ENCODE data around the gene SH2D3C.

The SH2D3C gene

DNA sequence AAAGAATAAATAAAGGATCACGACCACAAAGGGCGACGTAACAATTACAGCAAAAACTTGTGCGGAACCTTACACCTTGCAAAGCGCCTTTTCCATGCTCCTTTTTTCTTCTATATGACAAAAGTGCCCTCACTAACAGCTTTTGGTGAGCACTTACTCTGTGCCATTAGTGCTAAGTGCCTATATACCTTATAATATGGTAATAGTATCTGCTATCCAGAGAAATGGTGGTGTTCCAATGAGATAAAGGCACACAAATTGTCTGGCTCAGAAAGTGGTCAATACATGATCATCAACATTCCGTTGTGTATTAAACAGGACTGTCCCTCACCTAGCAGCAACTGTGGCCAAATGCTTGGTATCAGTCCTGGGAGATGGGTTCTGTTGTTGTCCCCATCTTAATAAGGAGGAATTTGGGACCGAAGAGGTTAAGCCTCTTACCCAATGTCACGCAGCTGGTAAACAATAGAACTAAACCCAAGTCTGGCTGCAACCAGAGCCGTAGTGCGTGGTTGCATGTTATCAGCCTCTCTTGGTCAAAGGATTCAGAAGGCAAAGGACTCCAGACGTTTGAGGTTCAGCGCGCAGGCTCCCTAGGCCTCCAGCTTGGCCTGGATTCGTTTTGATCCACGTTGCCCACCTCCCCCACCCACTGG, 42.8 kb downstream of the SH2D3C start:
- DNase-seq: no peak

DNA sequence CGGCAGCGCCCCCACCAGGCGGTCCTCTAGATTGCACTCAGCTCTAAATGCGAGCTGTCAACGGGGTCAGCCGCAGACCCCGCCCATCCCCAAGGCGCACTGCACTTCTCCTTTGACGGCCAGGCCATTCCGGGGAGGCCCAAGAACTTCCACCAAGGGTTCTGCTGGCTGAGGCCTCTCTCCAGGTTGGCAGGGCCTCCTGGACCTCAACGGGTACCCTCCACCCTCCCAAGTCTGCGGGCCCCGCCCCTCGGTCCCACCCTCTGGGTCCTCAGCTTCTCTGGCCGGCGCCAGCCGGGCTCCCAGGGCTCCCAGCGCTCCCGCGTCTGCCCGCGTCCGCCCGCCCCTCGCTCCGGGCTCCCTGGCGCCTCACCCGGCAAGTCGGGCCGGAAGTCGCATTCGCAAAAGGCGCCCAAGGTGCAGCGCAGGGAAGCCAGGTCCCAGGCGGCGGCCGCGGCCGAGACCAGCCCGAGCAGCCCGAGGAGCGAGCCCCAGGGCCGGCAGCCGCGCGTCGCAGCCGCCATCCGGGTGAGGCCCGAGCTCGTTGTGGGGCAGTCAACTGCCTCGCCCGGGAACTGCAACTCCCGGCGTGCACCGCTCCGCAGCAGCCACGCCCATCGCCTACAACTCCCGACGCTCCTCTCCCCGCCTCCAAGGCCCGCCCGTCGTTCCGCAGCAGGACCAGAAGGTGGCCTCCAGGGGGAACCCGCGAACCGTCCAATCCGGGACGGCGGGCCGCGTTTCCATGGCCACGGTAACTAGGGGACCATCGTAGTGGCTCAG, 43.5 kb downstream of the SH2D3C start, which contains the start of gene TOR2A:
Gene TOR2A (minus strand): TSS at position 548 of the 783 bp plus-strand sequence. CDS start 24 bp downstream, at position 524.
- peak; percentile 88 for DNase-seq

GRCh38 chr9:127734247-127734746, 44.2 kb downstream of the SH2D3C start:
- no peak for DNase-seq

DNA sequence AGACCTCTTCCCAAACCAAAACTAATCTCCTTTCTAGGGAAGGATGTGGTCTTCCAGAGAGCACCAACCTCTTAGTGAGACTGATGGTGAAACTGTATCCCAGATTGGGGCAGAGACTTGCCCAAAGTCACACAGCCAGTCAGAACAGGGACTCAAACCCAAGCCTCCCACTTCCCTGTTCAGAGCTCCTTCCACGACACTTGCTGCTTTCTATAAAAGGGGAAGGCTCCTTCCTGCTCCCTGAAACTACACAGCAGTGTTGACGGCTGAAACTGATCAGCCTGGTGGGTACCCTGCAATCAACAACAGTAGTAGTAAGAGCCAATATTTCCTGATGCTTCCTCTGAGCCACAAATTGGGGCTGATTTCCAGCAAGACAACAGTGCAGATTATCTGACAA, 44.9 kb downstream of the SH2D3C start:
- no peak for DNase-seq

DNA sequence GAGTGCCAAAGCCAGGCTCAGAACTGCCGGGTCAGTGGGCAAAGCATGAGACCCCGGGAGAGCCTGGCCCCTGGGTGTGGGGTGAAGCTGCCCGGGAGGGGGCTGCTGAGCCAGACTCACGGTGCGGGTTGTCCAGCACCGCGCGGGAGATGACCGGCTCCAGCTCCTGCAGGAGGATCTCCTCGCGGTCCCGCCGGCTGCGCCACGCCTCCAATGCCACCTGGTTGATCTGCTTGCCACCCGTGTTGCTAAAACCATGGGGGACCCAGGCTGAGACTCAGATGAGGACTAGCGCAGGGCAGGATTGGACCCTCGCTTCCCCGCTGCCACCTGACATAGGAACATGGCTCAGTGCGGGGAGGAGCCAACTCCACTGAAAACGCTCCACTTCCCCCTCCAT, 46.0 kb downstream of the SH2D3C start:
- no peak for DNase-seq

DNA sequence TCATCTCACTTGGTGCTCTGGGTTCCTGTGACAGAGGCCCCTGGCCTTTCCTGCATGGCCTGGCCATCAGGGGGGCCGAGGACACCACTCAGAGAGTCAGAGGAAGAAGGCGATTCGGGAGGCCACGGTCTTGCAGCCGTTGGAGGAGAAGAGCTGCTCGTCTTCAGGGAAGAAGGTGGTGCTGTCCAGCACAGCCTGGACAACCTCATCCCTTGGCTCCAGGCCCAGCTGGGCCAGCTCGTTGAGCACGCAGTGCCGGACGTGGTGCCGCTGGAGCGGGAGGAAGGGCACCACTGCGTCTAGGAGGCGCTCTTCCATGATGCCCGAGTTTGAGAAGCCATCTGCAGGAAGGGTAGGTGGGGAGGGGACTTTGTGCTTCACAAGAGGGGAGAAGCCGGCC, 46.5 kb downstream of the SH2D3C start:
- DNase-seq: no peak

DNA sequence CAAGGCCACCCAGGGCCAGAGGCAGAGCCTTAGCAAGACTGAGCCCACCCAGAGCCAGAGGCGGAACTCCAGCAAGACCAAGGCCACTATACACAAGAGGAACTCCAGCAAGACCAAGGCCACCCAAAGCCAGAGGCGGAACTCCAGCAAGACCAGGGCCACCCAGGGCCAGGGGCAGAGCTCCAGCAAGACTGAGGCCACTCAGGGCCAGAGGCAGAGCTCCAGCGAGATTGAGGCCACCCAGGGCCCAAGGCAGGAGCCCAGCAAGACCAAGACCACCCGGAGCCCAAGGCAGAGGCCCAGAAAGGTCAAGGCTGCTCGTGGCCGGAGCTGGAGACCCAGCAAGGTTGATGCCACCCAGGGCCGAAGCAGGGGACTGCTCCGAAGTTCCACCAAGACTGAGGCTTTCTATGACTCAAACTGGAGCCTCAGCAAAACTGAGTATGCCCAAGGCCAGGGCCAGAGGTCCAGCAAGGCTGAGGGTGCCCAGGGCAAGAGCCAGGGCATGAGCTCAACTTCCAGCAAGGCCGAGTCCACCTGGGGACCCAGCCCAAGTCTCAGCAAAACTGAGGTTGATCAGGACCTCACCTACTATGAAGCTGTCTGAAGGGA, 47.6 kb downstream of the SH2D3C start:
- DNase-seq: no peak

GRCh38 chr9:127730262-127730661, 48.2 kb downstream of the SH2D3C start:
- DNase-seq: no peak

GRCh38 chr9:127729522-127730256, 48.8 kb downstream of the SH2D3C start:
- DNase-seq: no peak

DNA sequence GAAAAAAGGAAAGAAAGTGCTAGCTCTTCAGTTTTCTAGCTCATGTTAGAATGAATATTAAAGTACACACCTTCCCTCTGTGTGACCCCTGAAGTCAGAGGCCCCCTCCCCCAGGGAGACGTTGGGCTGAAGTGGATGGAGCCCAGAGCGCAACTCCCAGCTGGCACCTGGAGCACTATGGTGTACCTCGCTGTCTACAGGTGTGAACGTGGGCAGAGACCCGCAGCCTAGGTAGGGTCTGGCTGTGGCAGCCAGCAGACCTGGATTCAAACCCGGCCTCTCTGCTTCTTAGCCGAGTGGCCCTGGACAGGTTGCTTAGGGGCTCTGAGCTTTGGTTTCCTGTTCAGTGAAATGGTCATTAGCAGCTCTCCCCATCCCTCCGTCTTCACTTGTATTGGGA, 49.7 kb downstream of the SH2D3C start:
- no peak for DNase-seq

DNA sequence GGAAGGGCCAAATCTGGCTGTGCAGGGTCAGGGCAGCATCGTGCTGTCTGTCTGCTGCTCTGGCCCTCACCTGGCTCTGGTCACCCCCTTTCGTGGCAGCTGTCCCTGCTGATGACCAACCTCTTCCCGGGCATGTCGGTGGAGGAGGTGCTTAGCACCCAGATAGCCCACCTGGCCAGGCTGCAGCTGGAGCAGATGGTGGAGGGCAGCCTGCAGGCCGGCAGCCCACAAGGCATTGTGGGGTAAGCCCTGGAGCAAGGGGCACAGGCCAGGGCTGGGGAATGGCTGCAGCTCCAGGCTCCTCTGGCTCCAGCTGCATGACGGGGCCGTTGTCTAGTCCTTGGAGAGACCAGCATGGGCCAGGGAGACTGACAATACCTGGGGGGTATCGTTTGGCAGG, 51.6 kb downstream of the SH2D3C start:
- DNase-seq: no peak

GRCh38 chr9:127724012-127724411, 54.5 kb downstream of the SH2D3C start:
- no peak for DNase-seq

- DNase-seq: no peak
Measured at GRCh38 chr9:127723444-127723843, 55.0 kb downstream of the SH2D3C start.

DNA sequence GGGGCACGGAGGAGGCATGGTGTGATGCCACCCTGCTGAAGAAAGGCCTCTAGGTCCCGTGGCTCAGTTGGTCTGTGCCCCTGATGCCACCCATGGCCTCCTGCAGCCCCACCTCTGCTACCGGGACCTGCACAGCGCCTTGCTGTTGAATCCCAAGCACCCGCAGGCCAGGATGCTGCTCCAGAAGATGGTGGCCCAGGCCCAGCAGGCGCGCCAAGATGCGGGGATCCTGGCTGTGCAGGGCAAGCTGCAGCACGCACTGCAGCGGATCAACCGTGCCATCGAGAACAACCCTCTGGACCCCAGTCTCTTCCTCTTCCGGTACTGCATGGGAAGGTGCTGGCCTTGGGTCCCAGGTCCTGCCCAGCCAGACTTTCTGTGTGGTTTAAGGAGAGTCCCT, 55.5 kb downstream of the SH2D3C start:
- no peak for DNase-seq

DNA sequence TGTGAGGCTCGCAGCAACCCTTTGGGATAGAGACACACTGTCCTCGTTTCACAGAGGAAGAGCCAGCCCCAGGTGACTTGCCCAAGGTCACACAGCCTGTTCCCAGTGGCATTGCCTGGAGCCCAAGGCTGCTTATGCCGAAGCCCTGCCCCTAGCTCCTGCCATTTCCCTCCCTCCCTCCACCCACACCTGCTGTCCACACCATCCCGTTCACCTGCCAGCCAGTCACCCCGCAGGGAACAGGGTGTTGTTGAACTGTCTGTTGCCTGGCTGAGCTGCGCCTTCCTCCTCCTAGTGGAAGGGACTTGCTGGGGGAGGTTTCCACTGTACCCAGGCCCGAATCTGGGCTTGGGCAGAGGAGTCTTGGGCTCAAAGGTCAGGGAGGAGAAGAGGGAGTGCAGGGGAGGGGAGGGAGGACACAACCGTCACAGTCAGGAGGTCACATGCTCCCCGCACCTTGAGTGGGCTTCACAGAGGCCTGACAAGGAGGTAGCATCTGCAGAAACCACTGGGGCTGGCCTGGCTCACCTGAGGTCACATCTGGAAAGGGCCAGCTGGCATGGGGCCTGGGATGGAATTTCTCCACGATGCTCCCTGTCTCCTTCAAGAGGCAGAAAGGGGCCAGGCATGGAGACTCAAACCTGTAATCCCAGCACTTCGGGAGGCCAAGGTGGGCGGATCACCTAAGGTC, 56.3 kb downstream of the SH2D3C start:
- DNase-seq: no peak

GRCh38 chr9:127721391-127721821, 57.1 kb downstream of the SH2D3C start:
- no peak for DNase-seq

DNA sequence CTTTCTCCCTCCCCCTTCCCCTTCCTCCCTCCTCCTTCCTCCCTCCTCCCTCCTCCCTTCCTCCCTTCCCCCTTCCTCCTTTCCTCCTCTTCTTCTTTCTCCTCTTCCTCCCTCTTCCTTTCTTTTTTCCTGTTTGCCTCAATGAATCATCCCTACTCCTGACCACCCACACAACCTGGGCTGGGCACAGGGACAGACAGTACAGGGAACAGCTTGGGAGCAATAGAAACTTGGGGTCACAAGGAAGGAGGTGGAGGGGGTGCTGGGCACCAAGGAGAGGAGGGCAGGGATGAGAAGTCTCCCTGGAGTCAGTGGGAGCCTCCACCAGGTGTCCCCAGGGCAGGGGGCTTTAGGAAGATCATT, 57.6 kb downstream of the SH2D3C start:
- DNase-seq: no peak

DNA sequence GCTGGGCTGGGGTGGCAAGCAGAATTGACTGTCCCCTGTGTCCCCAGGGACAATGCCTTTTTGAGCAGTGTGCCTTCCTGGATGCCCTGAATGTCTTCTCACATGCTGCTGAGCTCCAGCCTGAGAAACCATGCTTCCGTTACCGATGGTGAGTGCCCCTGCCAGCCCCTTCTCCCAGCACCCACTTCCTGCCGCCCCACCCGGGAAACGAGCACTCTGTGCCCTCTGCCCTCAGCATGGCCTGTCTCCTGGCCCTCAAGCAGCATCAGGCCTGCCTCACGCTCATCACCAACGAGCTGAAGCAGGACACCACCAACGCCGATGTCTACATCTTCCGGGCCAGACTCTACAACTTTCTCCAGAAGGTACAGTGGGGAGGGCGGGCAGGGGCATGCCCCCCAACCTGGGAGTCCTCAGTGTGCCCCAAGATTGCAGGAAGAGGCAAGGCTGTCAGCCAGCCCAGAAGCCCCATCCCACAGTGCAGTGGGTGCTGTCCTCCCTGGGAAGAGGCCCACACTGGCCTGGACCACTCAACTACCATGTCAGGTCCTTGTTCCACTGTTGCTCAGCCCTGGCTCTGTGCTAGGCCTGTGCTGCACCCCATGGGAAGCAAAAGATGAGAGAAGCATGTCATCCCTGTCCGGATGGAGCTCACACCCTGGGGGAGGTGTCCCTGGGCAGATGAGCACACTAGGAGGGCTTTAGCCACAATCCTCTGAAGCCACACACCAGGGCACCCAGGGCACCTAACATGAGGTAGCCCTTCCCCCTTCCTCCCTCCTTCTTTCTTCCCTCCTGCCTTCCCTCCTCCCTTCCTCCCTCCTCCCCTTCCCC, 58.2 kb downstream of the SH2D3C start:
- no peak for DNase-seq

DNA sequence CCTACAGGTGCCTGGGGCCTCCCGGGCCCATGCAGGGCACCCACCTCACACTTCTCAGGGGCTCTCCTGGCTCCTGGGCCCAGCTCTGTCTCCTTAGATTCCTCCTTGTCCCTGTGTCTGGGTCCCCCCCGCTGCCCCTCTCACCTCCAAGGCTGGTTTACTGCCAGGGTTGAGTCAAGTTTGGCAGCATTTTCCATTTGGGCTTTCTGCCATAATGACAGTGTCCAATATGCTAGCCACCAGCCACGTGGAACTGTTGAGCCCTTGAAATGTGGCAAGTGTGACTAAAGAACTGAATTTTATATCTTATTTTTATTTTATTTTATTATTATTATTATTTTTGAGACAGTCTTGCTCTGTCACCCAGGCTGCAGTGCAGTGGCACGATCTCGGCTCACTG, 60.7 kb downstream of the SH2D3C start:
- DNase-seq: no peak

DNA sequence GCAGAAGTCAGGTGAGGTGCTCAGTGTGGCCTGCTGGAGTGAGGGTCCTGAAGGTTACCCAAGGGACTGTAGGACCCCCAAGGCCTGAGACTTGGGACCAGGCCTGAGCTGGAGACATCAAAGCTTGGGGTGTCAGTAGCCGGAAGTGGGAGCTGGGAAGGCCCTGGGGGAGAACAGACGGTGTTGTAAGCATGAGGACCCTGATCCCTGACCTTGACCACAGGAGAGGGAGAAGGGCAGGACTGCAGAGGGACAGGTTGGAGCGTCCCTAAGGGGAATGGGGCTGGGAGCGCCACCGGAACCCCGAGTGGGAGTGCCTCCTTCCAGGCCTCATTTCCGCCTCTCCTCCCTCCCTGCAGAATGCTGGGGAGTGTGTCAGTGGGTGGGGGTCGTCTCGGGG, 62.1 kb downstream of the SH2D3C start:
- DNase-seq: no peak

- DNase-seq: peak; percentile 78
Measured at GRCh38 chr9:127715470-127716337, 62.8 kb downstream of the SH2D3C start, which contains the start of the genes PTRH1 and TTC16. Gene PTRH1, minus strand, starts transcription at chr9:127715663. Its CDS starts 24 bp downstream, at chr9:127715639. Gene TTC16, plus strand, starts transcription at chr9:127716079. Its CDS starts 67 bp downstream, at chr9:127716146.

All from GF-D8 (cell line).